GM19463 (cell line): ENCODE data around the gene CDHR4.
"Not testable (repeated sequence)": the region's sequence is repeated elsewhere in the genome, so short reads cannot be mapped to it uniquely, and the experiment has no call there.

Source experiments
- ATAC-seq: cut with Tn5 transposase; IDR thresholded peaks from one replicate; pipeline ENCODE4 v1.9.1; 2021; ENCODE audit warnings: mild to moderate bottlenecking, moderate library complexity; ENCODE audit not compliant: unreplicated experiment

CDHR4 gene

GRCh38 chr3:49803465-49804140 lies 3.9 kb upstream of the CDHR4 start:
- ATAC-seq = peak; percentile 4

GRCh38 chr3:49802719-49803464 lies 3.2 kb upstream of the CDHR4 start, which contains the start of gene INKA1:
Gene INKA1 (plus strand): TSS chr3:49803261. CDS start chr3:49803393, 132 bp downstream.
- ATAC-seq = peak; percentile 59

GRCh38 chr3:49801160-49801559 lies 1.5 kb upstream of the CDHR4 start:
- ATAC-seq = no peak

GRCh38 chr3:49799105-49799504 lies 568 bp downstream of the CDHR4 start:
- no peak for ATAC-seq

GRCh38 chr3:49794926-49795905 lies 4.5 kb downstream of the CDHR4 start:
- ATAC-seq = no peak

- ATAC-seq = no peak
Observed at GRCh38 chr3:49794431-49794830, 5.2 kb downstream of the CDHR4 start.

- no peak for ATAC-seq
Observed at GRCh38 chr3:49793486-49794085, 6.1 kb downstream of the CDHR4 start.

GRCh38 chr3:49792371-49793150 lies 7.1 kb downstream of the CDHR4 start:
- no peak for ATAC-seq

- ATAC-seq = no peak
Observed at GRCh38 chr3:49791571-49791970, 8.1 kb downstream of the CDHR4 start.

GRCh38 chr3:49790626-49791411 lies 8.9 kb downstream of the CDHR4 start:
- no peak for ATAC-seq

- no peak for ATAC-seq
Observed at GRCh38 chr3:49788056-49788455, 11.6 kb downstream of the CDHR4 start.

- ATAC-seq = no peak
Observed at GRCh38 chr3:49787536-49787935, 12.1 kb downstream of the CDHR4 start.

- no peak for ATAC-seq
Observed at GRCh38 chr3:49787182-49787464, 12.6 kb downstream of the CDHR4 start.

- ATAC-seq = peak; percentile 99
Observed at GRCh38 chr3:49786357-49787181, 13.1 kb downstream of the CDHR4 start, which contains the start of gene IP6K1. Gene IP6K1 (minus strand): TSS chr3:49786542. CDS start chr3:49748040, 38,502 bp downstream.

GRCh38 chr3:49785565-49786356 lies 13.9 kb downstream of the CDHR4 start:
- ATAC-seq = peak; percentile 30

GRCh38 chr3:49782277-49782676 lies 17.4 kb downstream of the CDHR4 start:
- ATAC-seq = not testable (repeated sequence)

- ATAC-seq = no peak
Observed at GRCh38 chr3:49781415-49782199, 18.1 kb downstream of the CDHR4 start.
